Measurements from ENCODE around the gene GPX6.

GPX6 gene

GRCh38 chr6:28534306-28534705, 18.7 kb upstream of the GPX6 start:
- WGBS, 2 donors (ENCODE audit: extremely low coverage in 2 of 2, insufficient read length in 2 of 2, insufficient replicate concordance in 1 of 2) = no CpG with 5 or more reads among the region's 3 CpGs
- Histone ChIP-seq H2AFZ (ENCODE audit: low read length) (no peak overlapping the region), H3K27ac (replicated peaks; ENCODE audit: low read length) (no peak overlapping the region), H2BK120ac (ENCODE audit: low read depth, low read length) (no peak overlapping the region), H2BK12ac (ENCODE audit: low read length) (no peak overlapping the region), H3K79me1 (ENCODE audit: low read depth, low read length) (no peaks in the 10 kb centered on the region), H3K23ac (ENCODE audit: low read depth, low read length, poor library complexity) (no peak overlapping the region), H3K9ac (ENCODE audit: low read depth, low read length, poor library complexity) (no peak overlapping the region), H3K27me3 (ENCODE audit: control insufficient read depth in 3 of 3, insufficient read depth in 3 of 3, low read depth in 1 of 3, low read length in 3 of 3) (no peaks in the 10 kb centered on the region), H3K4me1 (ENCODE audit: control insufficient read depth in 2 of 2, insufficient read depth in 1 of 2, low read depth in 1 of 2, low read length in 2 of 2) (peaks cover 3 to 6% of the 10 kb centered on the region in 2 donors), H2BK15ac (ENCODE audit: low read length) (no peak overlapping the region), H2BK5ac (ENCODE audit: low read length) (no peak overlapping the region), H3K18ac (ENCODE audit: low read length) (no peak overlapping the region), H3K14ac (ENCODE audit: low read length) (no peak overlapping the region), H3K4ac (ENCODE audit: low read length) (no peak overlapping the region), H3K4me3 (ENCODE audit: low read length in 2 of 2) (no peak overlapping the region), H2AK5ac (ENCODE audit: low read depth, low read length) (no peak overlapping the region), H3K4me2 (ENCODE audit: insufficient read depth, low read length, poor library complexity, severe bottlenecking) (no peak overlapping the region), H4K8ac (ENCODE audit: low read depth, low read length) (no peak overlapping the region), H3K9me3 (replicated peaks in 1 of 2; ENCODE audit: control insufficient read depth in 2 of 2, insufficient read depth in 1 of 2, low read depth in 1 of 2, low read length in 2 of 2) (peaks cover 0 to 3% of the 10 kb centered on the region in 2 donors), H4K91ac (ENCODE audit: low read depth, low read length, poor library complexity) (no peak overlapping the region), H3K36me3 (replicated peaks in 1 of 2; ENCODE audit: control insufficient read depth in 2 of 2, insufficient read depth in 2 of 2, low read length in 2 of 2) (no peaks in the 10 kb centered on the region)
- no peak for DNase-seq (ENCODE audit: low spot score)

GRCh38 chr6:28531479-28532128, 16.0 kb upstream of the GPX6 start:
- H3K18ac ChIP-seq (ENCODE audit: low read length) = no peak overlapping the region
- H3K9me3 ChIP-seq (replicated peaks in 1 of 2; ENCODE audit: control insufficient read depth in 2 of 2, insufficient read depth in 1 of 2, low read depth in 1 of 2, low read length in 2 of 2) = no peaks in the 10 kb centered on the region
- H2BK120ac ChIP-seq (ENCODE audit: low read depth, low read length) = no peak overlapping the region
- no peak overlapping the region for H3K14ac ChIP-seq (ENCODE audit: low read length)
- no peak overlapping the region for H2AK5ac ChIP-seq (ENCODE audit: low read depth, low read length)
- H3K4me3 ChIP-seq (ENCODE audit: low read length in 2 of 2) = no peak overlapping the region
- H3K4ac ChIP-seq (ENCODE audit: low read length) = no peak overlapping the region
- no peak overlapping the region for H2BK5ac ChIP-seq (ENCODE audit: low read length)
- no peaks in the 10 kb centered on the region for H3K36me3 ChIP-seq (replicated peaks in 1 of 2; ENCODE audit: control insufficient read depth in 2 of 2, insufficient read depth in 2 of 2, low read length in 2 of 2)
- no peak overlapping the region for H2AFZ ChIP-seq (ENCODE audit: low read length)
- WGBS, 2 donors (ENCODE audit: extremely low coverage in 2 of 2, insufficient read length in 2 of 2, insufficient replicate concordance in 1 of 2) = no CpG with 5 or more reads among the region's 7 CpGs
- H2BK15ac ChIP-seq (ENCODE audit: low read length) = no peak overlapping the region
- H3K4me1 ChIP-seq (ENCODE audit: control insufficient read depth in 2 of 2, insufficient read depth in 1 of 2, low read depth in 1 of 2, low read length in 2 of 2) = peaks cover 2 to 3% of the 10 kb centered on the region in 2 donors
- H3K79me1 ChIP-seq (ENCODE audit: low read depth, low read length) = no peaks in the 10 kb centered on the region
- H4K91ac ChIP-seq (ENCODE audit: low read depth, low read length, poor library complexity) = no peak overlapping the region
- H3K27me3 ChIP-seq (ENCODE audit: control insufficient read depth in 3 of 3, insufficient read depth in 3 of 3, low read depth in 1 of 3, low read length in 3 of 3) = no peaks in the 10 kb centered on the region
- no peak for DNase-seq (ENCODE audit: low spot score)
- H3K23ac ChIP-seq (ENCODE audit: low read depth, low read length, poor library complexity) = no peak overlapping the region
- H3K4me2 ChIP-seq (ENCODE audit: insufficient read depth, low read length, poor library complexity, severe bottlenecking) = no peak overlapping the region
- no peak overlapping the region for H3K27ac ChIP-seq (replicated peaks; ENCODE audit: low read length)
- H3K9ac ChIP-seq (ENCODE audit: low read depth, low read length, poor library complexity) = no peak overlapping the region
- no peak overlapping the region for H4K8ac ChIP-seq (ENCODE audit: low read depth, low read length)
- H2BK12ac ChIP-seq (ENCODE audit: low read length) = no peak overlapping the region

- H3K9me3 ChIP-seq (replicated peaks in 1 of 2; ENCODE audit: control insufficient read depth in 2 of 2, insufficient read depth in 1 of 2, low read depth in 1 of 2, low read length in 2 of 2) = no peaks in the 10 kb centered on the region
- H4K8ac ChIP-seq (ENCODE audit: low read depth, low read length) = no peak overlapping the region
- peaks cover 0 to under 1% (median 0%) of the 10 kb centered on the region in 3 experiments for H3K27me3 ChIP-seq (ENCODE audit: control insufficient read depth in 3 of 3, insufficient read depth in 3 of 3, low read depth in 1 of 3, low read length in 3 of 3)
- no peaks in the 10 kb centered on the region for H3K36me3 ChIP-seq (replicated peaks in 1 of 2; ENCODE audit: control insufficient read depth in 2 of 2, insufficient read depth in 2 of 2, low read length in 2 of 2)
- H3K14ac ChIP-seq (ENCODE audit: low read length) = no peak overlapping the region
- no peak overlapping the region for H2BK15ac ChIP-seq (ENCODE audit: low read length)
- no peak overlapping the region for H3K4me2 ChIP-seq (ENCODE audit: insufficient read depth, low read length, poor library complexity, severe bottlenecking)
- H2AK5ac ChIP-seq (ENCODE audit: low read depth, low read length) = no peak overlapping the region
- no CpG with 5 or more reads among the region's 1 CpG for WGBS, 2 donors (ENCODE audit: extremely low coverage in 2 of 2, insufficient read length in 2 of 2, insufficient replicate concordance in 1 of 2)
- H3K4ac ChIP-seq (ENCODE audit: low read length) = no peak overlapping the region
- no peak overlapping the region for H2BK5ac ChIP-seq (ENCODE audit: low read length)
- H2BK120ac ChIP-seq (ENCODE audit: low read depth, low read length) = no peak overlapping the region
- H3K79me1 ChIP-seq (ENCODE audit: low read depth, low read length) = no peaks in the 10 kb centered on the region
- no peak overlapping the region for H2BK12ac ChIP-seq (ENCODE audit: low read length)
- no peak overlapping the region for H3K27ac ChIP-seq (replicated peaks; ENCODE audit: low read length)
- H3K23ac ChIP-seq (ENCODE audit: low read depth, low read length, poor library complexity) = no peak overlapping the region
- no peak for DNase-seq (ENCODE audit: low spot score)
- H3K9ac ChIP-seq (ENCODE audit: low read depth, low read length, poor library complexity) = no peak overlapping the region
- peaks cover 2 to 3% of the 10 kb centered on the region in 2 donors for H3K4me1 ChIP-seq (ENCODE audit: control insufficient read depth in 2 of 2, insufficient read depth in 1 of 2, low read depth in 1 of 2, low read length in 2 of 2)
- H3K18ac ChIP-seq (ENCODE audit: low read length) = no peak overlapping the region
- H4K91ac ChIP-seq (ENCODE audit: low read depth, low read length, poor library complexity) = no peak overlapping the region
- peak overlapping the region; percentile 53 for H2AFZ ChIP-seq (ENCODE audit: low read length)
- H3K4me3 ChIP-seq (ENCODE audit: low read length in 2 of 2) = no peak overlapping the region
Measured at GRCh38 chr6:28530777-28531176, 15.2 kb upstream of the GPX6 start.

GRCh38 chr6:28525496-28526039, 10.0 kb upstream of the GPX6 start, which contains the start of gene GPX5:
Gene GPX5 (plus strand): TSS chr6:28525881. CDS start chr6:28526014, 133 bp downstream.
- Histone ChIP-seq H2AFZ (ENCODE audit: low read length) (no peak within 1 kb of the TSS), H3K14ac (ENCODE audit: low read length) (no peak within 1 kb of the TSS), H3K4me3 (ENCODE audit: low read length in 2 of 2) (no peak within 1 kb of the TSS), H2BK120ac (ENCODE audit: low read depth, low read length) (no peak within 1 kb of the TSS), H3K4me2 (ENCODE audit: insufficient read depth, low read length, poor library complexity, severe bottlenecking) (no peak within 1 kb of the TSS), H2AK5ac (ENCODE audit: low read depth, low read length) (no peak within 1 kb of the TSS), H3K4ac (ENCODE audit: low read length) (no peak within 1 kb of the TSS), H3K4me1 (ENCODE audit: control insufficient read depth in 2 of 2, insufficient read depth in 1 of 2, low read depth in 1 of 2, low read length in 2 of 2) (peaks cover under 1 to 10% of the 10 kb centered on the region in 2 donors), H3K36me3 (replicated peaks in 1 of 2; ENCODE audit: control insufficient read depth in 2 of 2, insufficient read depth in 2 of 2, low read length in 2 of 2) (no peaks in the 10 kb centered on the region), H3K9me3 (replicated peaks in 1 of 2; ENCODE audit: control insufficient read depth in 2 of 2, insufficient read depth in 1 of 2, low read depth in 1 of 2, low read length in 2 of 2) (no peaks in the 10 kb centered on the region), H4K91ac (ENCODE audit: low read depth, low read length, poor library complexity) (no peak within 1 kb of the TSS), H4K8ac (ENCODE audit: low read depth, low read length) (no peak within 1 kb of the TSS), H3K23ac (ENCODE audit: low read depth, low read length, poor library complexity) (peak within 1 kb of the TSS; percentile 5), H2BK5ac (ENCODE audit: low read length) (no peak within 1 kb of the TSS), H3K79me1 (ENCODE audit: low read depth, low read length) (no peaks in the 10 kb centered on the region), H2BK12ac (ENCODE audit: low read length) (no peak within 1 kb of the TSS), H2BK15ac (ENCODE audit: low read length) (peak within 1 kb of the TSS; percentile 93), H3K18ac (ENCODE audit: low read length) (no peak within 1 kb of the TSS), H3K27me3 (ENCODE audit: control insufficient read depth in 3 of 3, insufficient read depth in 3 of 3, low read depth in 1 of 3, low read length in 3 of 3) (peaks cover 0 to 18% (median 0%) of the 10 kb centered on the region in 3 experiments), H3K9ac (ENCODE audit: low read depth, low read length, poor library complexity) (no peak within 1 kb of the TSS), H3K27ac (replicated peaks; ENCODE audit: low read length) (no peak within 1 kb of the TSS)
- DNase-seq (ENCODE audit: low spot score) = no peak
- WGBS, 2 donors (ENCODE audit: extremely low coverage in 2 of 2, insufficient read length in 2 of 2, insufficient replicate concordance in 1 of 2) = no CpG with 5 or more reads among the region's 10 CpGs

Measured in neuronal stem cell (in vitro differentiated cells).